H1 (cell line): Measurements from ENCODE around the gene TNS1. TPM values are rescaled to one million over a fixed set of nuclear protein-coding genes. Genes with fewer than 3 reads are reported as not detected.

Experiments used
- CTCF ChIA-PET: fragments of 300-600 bp; sonication (Branson Sonifier 250); formaldehyde crosslinking; loops from one replicate; lab custom pipeline; 2021; ENCODE audit not compliant: partially characterized antibody; lab: Charles Lee
- POLR2A ChIA-PET: fragments of 300-600 bp; sonication (Branson Sonifier 250); formaldehyde crosslinking; loops from one replicate; lab custom pipeline; 2021; ENCODE audit warnings: inconsistent platforms; ENCODE audit not compliant: partially characterized antibody; lab: Charles Lee
- DNase-seq, 2 experiments: peaks; one replicate each; pipeline versions ENCODE4 v3.0.0 to v3.0.0-alpha.2; 2010 to 2022; ENCODE audit warnings: low spot score in 2 of 2, low read depth in 1 of 2, mixed read lengths in 1 of 2
- FAIRE-seq: peaks from 2 replicates; lab custom pipeline; 2011; peaks lifted over from hg19 to GRCh38; lab: Jason Lieb, UNC
- H2AFZ ChIP-seq: 2 replicates; pipeline ENCODE4 v1.8.1; 2012; ENCODE audit warnings: low read length, inconsistent platforms
- H2AK5ac ChIP-seq: 2 replicates; pipeline ENCODE4 v1.6.1; 2013; ENCODE audit warnings: low read depth, low read length
- H2BK120ac ChIP-seq: replicated peaks from 2 replicates; pipeline ENCODE3; 2013; ENCODE audit warnings: low read depth, low read length, inconsistent platforms
- H2BK12ac ChIP-seq: 2 replicates; pipeline ENCODE4 v1.6.1; 2013; ENCODE audit warnings: low read depth, low read length
- H2BK15ac ChIP-seq: 2 replicates; pipeline ENCODE4 v1.6.1; 2013; ENCODE audit warnings: low read length
- H2BK20ac ChIP-seq: 2 replicates; pipeline ENCODE4 v1.6.1; 2013; ENCODE audit warnings: low read length
- H2BK5ac ChIP-seq: 2 replicates; pipeline ENCODE4 v1.6.1; 2013; ENCODE audit warnings: low read depth, low read length
- H3K14ac ChIP-seq: 2 replicates; pipeline ENCODE4 v1.6.1; 2013; ENCODE audit warnings: inconsistent platforms; ENCODE audit not compliant: insufficient read length
- H3K18ac ChIP-seq: 2 replicates; pipeline ENCODE4 v1.6.1; 2013; ENCODE audit warnings: low read length; ENCODE audit errors: extremely low read depth
- H3K23ac ChIP-seq: 2 replicates; pipeline ENCODE4 v1.6.1; 2013; ENCODE audit warnings: inconsistent platforms; ENCODE audit not compliant: insufficient read length
- H3K23me2 ChIP-seq: 2 replicates; pipeline ENCODE4 v1.6.1; 2013; ENCODE audit warnings: low read depth, low read length
- H3K27ac ChIP-seq: 2 replicates; pipeline ENCODE4 v1.6.1; 2011; ENCODE audit warnings: low read depth, low read length, inconsistent platforms
- H3K27me3 ChIP-seq, 4 experiments: replicated peaks in 1 of 4; 1 replicate in 1 of 4; 2 replicates in 3 of 4; pipeline versions ENCODE4 v1.6.1 to v1.8.1; 2011 to 2013; ENCODE audit warnings: low read length in 3 of 4, mild to moderate bottlenecking in 3 of 4, inconsistent platforms in 2 of 4, mixed read lengths in 2 of 4, moderate library complexity in 1 of 4; ENCODE audit not compliant: control insufficient read depth in 3 of 4, insufficient read depth in 3 of 4; ENCODE audit errors: extremely low read depth in 1 of 4
- H3K36me3 ChIP-seq, 4 experiments: 2 replicates each; pipeline versions ENCODE4 v1.6.1 to v1.8.1; 2011 to 2013; ENCODE audit warnings: mild to moderate bottlenecking in 4 of 4, low read length in 3 of 4, moderate library complexity in 2 of 4, control low read depth in 1 of 4, inconsistent platforms in 1 of 4; ENCODE audit not compliant: insufficient read depth in 4 of 4, control insufficient read depth in 2 of 4
- H3K4ac ChIP-seq: replicated peaks from 2 replicates; pipeline ENCODE3; 2013; ENCODE audit warnings: low read length, low read depth, mixed read lengths, inconsistent platforms; ENCODE audit not compliant: insufficient read length
- H3K4me1 ChIP-seq, 4 experiments: replicated peaks in 1 of 4; 1 replicate in 1 of 4; 2 replicates in 3 of 4; pipeline versions ENCODE4 v1.6.1 to v1.8.1; 2011 to 2013; ENCODE audit warnings: low read length in 3 of 4, inconsistent platforms in 2 of 4, mixed read lengths in 1 of 4; ENCODE audit not compliant: insufficient read depth in 4 of 4, control insufficient read depth in 3 of 4
- H3K4me2 ChIP-seq, 2 experiments: 2 replicates each; pipeline versions ENCODE4 v1.6.1 to v1.8.1; 2011 to 2013; ENCODE audit warnings: low read depth in 2 of 2, low read length in 2 of 2, control low read depth in 1 of 2, inconsistent platforms in 1 of 2, mild to moderate bottlenecking in 1 of 2; ENCODE audit not compliant: insufficient read depth in 1 of 2
- H3K4me3 ChIP-seq, 4 experiments: fragments of 200-600, 300-600 bp in 1 of 4; sonication (generic), shearing (Covaris generic), sonication (Bioruptor Twin) in 1 of 4; 2 replicates each; pipeline versions ENCODE4 v1.5.1 to v1.8.1; 2011 to 2016; ENCODE audit warnings: low read length in 4 of 4, low read depth in 3 of 4, control low read depth in 2 of 4, inconsistent platforms in 2 of 4, mild to moderate bottlenecking in 2 of 4, mixed read lengths in 1 of 4, moderate library complexity in 1 of 4; ENCODE audit not compliant: insufficient read depth in 2 of 4; ENCODE audit errors: extremely low read depth in 1 of 4
- H3K56ac ChIP-seq: replicated peaks from 2 replicates; pipeline ENCODE3; 2013; ENCODE audit warnings: low read depth, mild to moderate bottlenecking, mixed read lengths, low read length, inconsistent platforms; ENCODE audit not compliant: insufficient read length
- H3K79me1 ChIP-seq: 2 replicates; pipeline ENCODE4 v1.6.1; 2013; ENCODE audit warnings: low read depth, low read length, control low read depth
- H3K79me2 ChIP-seq, 2 experiments: 2 replicates each; pipeline versions ENCODE4 v1.6.1 to v1.8.1; 2012 to 2013; ENCODE audit warnings: low read length in 2 of 2, mild to moderate bottlenecking in 2 of 2, inconsistent platforms in 1 of 2; ENCODE audit not compliant: insufficient read depth in 2 of 2, control insufficient read depth in 1 of 2
- H3K9ac ChIP-seq, 4 experiments: replicated peaks in 1 of 4; 1 replicate in 1 of 4; 2 replicates in 3 of 4; pipeline versions ENCODE4 v1.6.1 to v1.8.1; 2011 to 2013; ENCODE audit warnings: low read depth in 3 of 4, low read length in 3 of 4, control low read depth in 2 of 4, mild to moderate bottlenecking in 2 of 4, moderate library complexity in 2 of 4, inconsistent platforms in 1 of 4; ENCODE audit errors: extremely low read depth in 1 of 4
- H3K9me3 ChIP-seq, 2 experiments: 2 replicates each; pipeline versions ENCODE4 v1.6.1 to v1.8.1; 2012 to 2013; ENCODE audit warnings: mild to moderate bottlenecking in 2 of 2, moderate library complexity in 2 of 2, control low read depth in 1 of 2, inconsistent platforms in 1 of 2, low read depth in 1 of 2, low read length in 1 of 2, mixed read lengths in 1 of 2; ENCODE audit not compliant: insufficient read depth in 2 of 2
- H4K20me1 ChIP-seq, 2 experiments: replicated peaks in 1 of 2; 2 replicates each; pipeline versions ENCODE3 to v1.8.1; 2011 to 2013; ENCODE audit warnings: inconsistent platforms in 2 of 2, low read length in 2 of 2, mild to moderate bottlenecking in 1 of 2; ENCODE audit not compliant: insufficient read depth in 2 of 2, control insufficient read depth in 1 of 2
- H4K5ac ChIP-seq: 2 replicates; pipeline ENCODE4 v1.6.1; 2013; ENCODE audit warnings: low read length, low read depth, mixed read lengths, inconsistent platforms; ENCODE audit not compliant: insufficient read length
- H4K8ac ChIP-seq: 2 replicates; pipeline ENCODE4 v1.8.0; 2013; ENCODE audit warnings: mild to moderate bottlenecking, moderate library complexity, low read length, inconsistent platforms; ENCODE audit not compliant: insufficient read depth; ENCODE audit errors: extremely low read depth
- H4K91ac ChIP-seq: replicated peaks from 2 replicates; pipeline ENCODE3; 2013; ENCODE audit warnings: low read length, mixed read lengths, inconsistent platforms; ENCODE audit not compliant: insufficient read length
- BACH1 ChIP-seq: IDR thresholded peaks from 2 replicates; pipeline ENCODE4 v1.6.1; 2012; ENCODE audit warnings: low read length, improper control_type of control experiment
- EZH2 ChIP-seq: fragments of 200-600 bp; sonication (generic); IDR thresholded peaks from 2 replicates; pipeline ENCODE4 v1.7.1; 2012; ENCODE audit warnings: low read depth, mild to moderate bottlenecking, moderate library complexity, low read length, inconsistent platforms; ENCODE audit not compliant: severe bottlenecking
- JUN ChIP-seq: IDR thresholded peaks from 2 replicates; pipeline ENCODE4 v1.6.1; 2011; ENCODE audit warnings: low read depth, mild to moderate bottlenecking, improper control_type of control experiment, low read length
- JUND ChIP-seq: IDR thresholded peaks from 2 replicates; pipeline ENCODE4 v1.6.1; 2011; ENCODE audit warnings: mild to moderate bottlenecking, improper control_type of control experiment, low read length
- KDM4A ChIP-seq: IDR thresholded peaks from one replicate; pipeline ENCODE4 v1.7.1; 2012; ENCODE audit warnings: low read depth, mild to moderate bottlenecking, moderate library complexity, low read length, inconsistent platforms; ENCODE audit not compliant: severe bottlenecking
- KDM5A ChIP-seq: fragments of 200-600 bp; IDR thresholded peaks from 2 replicates; pipeline ENCODE4 v1.7.1; 2012; ENCODE audit warnings: mild to moderate bottlenecking, low read length, inconsistent platforms, mixed read lengths
- PHF8 ChIP-seq: fragments of 200-600 bp; sonication (generic); conservative IDR thresholded peaks from 2 replicates; pipeline ENCODE4 v1.7.1; 2012; ENCODE audit warnings: low read depth, mild to moderate bottlenecking, inconsistent platforms, low read length, moderate library complexity
- POLR2AphosphoS5 ChIP-seq: IDR thresholded peaks from 2 replicates; pipeline ENCODE4 v1.6.1; 2011; ENCODE audit warnings: low read depth, low read length
- SAP30 ChIP-seq: fragments of 300-600 bp; sonication (generic); IDR thresholded peaks from 2 replicates; pipeline ENCODE4 v1.7.1; 2012; ENCODE audit warnings: low read length, moderate library complexity, mild to moderate bottlenecking, inconsistent platforms; ENCODE audit not compliant: insufficient read depth, insufficient replicate concordance
- SIX5 ChIP-seq: IDR thresholded peaks from 2 replicates; pipeline ENCODE4 v1.6.1; 2011; ENCODE audit warnings: mild to moderate bottlenecking, low read depth, low read length
- SP2 ChIP-seq: IDR thresholded peaks from 2 replicates; pipeline ENCODE4 v1.6.1; 2012; ENCODE audit warnings: mild to moderate bottlenecking, low read length, inconsistent platforms
- SP4 ChIP-seq: IDR thresholded peaks from 2 replicates; pipeline ENCODE4 v1.6.1; 2012; ENCODE audit warnings: low read length, inconsistent platforms
- SUZ12 ChIP-seq: fragments of 200-600 bp; sonication (generic); IDR thresholded peaks from 2 replicates; pipeline ENCODE4 v1.6.1; 2012; ENCODE audit warnings: mild to moderate bottlenecking, inconsistent platforms, low read length, moderate library complexity, mixed read lengths
- TEAD4 ChIP-seq: IDR thresholded peaks from 2 replicates; pipeline ENCODE4 v1.6.1; 2012; ENCODE audit warnings: low read depth, low read length, inconsistent platforms, mixed read lengths
- WGBS, 2 experiments: shearing (Covaris generic) in 1 of 2; methylation state at CpG; one replicate each; pipeline versions ENCODE4 v1.1.6 to v1.1.7; 2013 to 2015; ENCODE audit warnings: low lambda C conversion rate in 2 of 2, mixed read lengths in 2 of 2, inconsistent platforms in 1 of 2, low coverage in 1 of 2, missing lambda C conversion rate in 1 of 2; ENCODE audit not compliant: insufficient replicate concordance in 2 of 2, insufficient coverage in 1 of 2, insufficient read length in 1 of 2; ENCODE audit errors: extremely low coverage in 1 of 2, missing lambda C conversion rate in 1 of 2; 5-methylcytosine and 5-hydroxymethylcytosine counted together
- polyA plus RNA-seq, 7 experiments: library from polyadenylated mRNA; depleted of rRNA in 3 of 7; stranded (reverse) in 5 of 7; unstranded in 2 of 7; fragments of >200 nt in 5 of 7; fragments of 200-250 nt in 2 of 7; gene quantifications; 1 replicate in 5 of 7; 2 replicates in 1 of 7; 4 replicates in 1 of 7; pipeline versions ENCODE4 v1.2.1 to v1.2.3, GENCODE V29; 2011 to 2013; ENCODE audit warnings: missing spikeins in 2 of 7, mixed read lengths in 2 of 7
- total RNA-seq: library from RNA; stranded (reverse); fragmentation: NEBNext Ultra II Directional; extraction: Animal tissue kit (Norgen Biotek cat#: 25700); gene quantifications from 2 replicates; pipeline ENCODE4 v1.2.1, GENCODE V29; 2021

TNS1 gene
- total and polyA plus RNA-seq, 2 of the 8 experiments (the other 6 are each of a cell fraction or from before 2014, with no cell fraction given): 1.5 to 5.1 TPM

DNA sequence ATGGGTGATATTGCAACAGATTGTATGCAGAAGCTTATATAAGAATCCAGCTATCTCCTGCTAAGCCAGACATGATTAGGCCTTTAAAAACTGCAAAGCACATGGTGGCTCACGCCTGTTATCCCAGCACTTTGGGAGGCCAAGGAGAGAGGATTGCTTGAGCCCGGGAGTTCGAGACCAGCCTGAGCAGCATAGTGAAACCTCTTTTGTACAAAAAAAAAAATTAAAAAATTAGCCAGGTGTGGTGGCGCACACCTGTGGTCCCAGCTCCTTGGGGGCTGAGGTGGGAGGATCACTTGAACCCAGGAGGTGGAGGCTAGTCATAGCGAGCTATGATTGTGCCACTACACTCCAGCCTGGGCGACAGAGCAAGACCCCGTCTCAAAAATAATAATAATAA lies 204.6 kb downstream of the TNS1 start:
- H3K9ac ChIP-seq: no peak overlapping the region

More for the DNA sequence above, 204.6 kb downstream of the TNS1 start:
- Histone ChIP-seq H3K27me3 (no peaks in the 10 kb centered on the region), H2BK120ac (no peak overlapping the region), H3K27ac (no peak overlapping the region), H3K56ac (no peak overlapping the region), H3K18ac (no peak overlapping the region), H3K14ac (no peak overlapping the region), H3K4me2 (no peak overlapping the region), H4K91ac (no peak overlapping the region), H2BK15ac (no peak overlapping the region), H3K4ac (no peak overlapping the region), H3K23me2 (no peaks in the 10 kb centered on the region; the same call in 1 of the 2 replicates), H2AK5ac (no peak overlapping the region), H2BK20ac (no peak overlapping the region), H4K20me1 (peaks cover 0 to 5% of the 10 kb centered on the region in 2 experiments), H4K5ac (no peak overlapping the region), H3K9me3 (no peaks in the 10 kb centered on the region), H2BK5ac (no peak overlapping the region), H3K23ac (no peak overlapping the region), H3K79me2 (no peaks in the 10 kb centered on the region), H3K4me3 (no peak overlapping the region), H2BK12ac (no peak overlapping the region), H3K4me1 (peaks cover 0 to 5% (median 2%) of the 10 kb centered on the region in 4 experiments; a peak in 1 of 7 replicates), H2AFZ (no peak overlapping the region), H3K79me1 (no peaks in the 10 kb centered on the region), H3K36me3 (no peaks in the 10 kb centered on the region; a peak in 1 of 8 replicates), H4K8ac (no peak overlapping the region)
- FAIRE-seq (no peak), DNase-seq (peak in 1 of 2 experiments; percentile 8)
- CTCF ChIA-PET: interaction anchor here (0.5 to 30.4 kb wide), 10 partner anchors 7 to 280 kb away, joined by 3 to 759 read pairs (median 3); no protein-coding TSS in a partner anchor
- 88% methylated on average over 7 of the region's 7 CpGs; no CpG with 5 or more reads in 1 of the 2 experiments for WGBS, 2 experiments
- POLR2A ChIA-PET: interaction anchor here (0.9 to 1.1 kb wide), 3 partner anchors 42 to 183 kb away, joined by 3 to 4 read pairs (median 3); no protein-coding TSS in a partner anchor
- TF ChIP-seq POLR2AphosphoS5 (no peak), SUZ12 (no peak), SP2 (no peak), EZH2 (no peak), JUN (no peak), KDM5A (no peak), SAP30 (no peak), PHF8 (no peak), BACH1 (no peak), KDM4A (no peak), JUND (no peak), SIX5 (no peak), TEAD4 (no peak), SP4 (no peak)
